H9 (cell line): ENCODE measurements around the gene EPN3. TPM values are rescaled to one million over a fixed set of nuclear protein-coding genes. Genes with fewer than 3 reads are reported as not detected.

Source experiments
- DNase-seq: peaks from one replicate; pipeline ENCODE4 v3.0.0-alpha.2; 2017
- H2AFZ ChIP-seq: one replicate; pipeline ENCODE4 v1.6.1; 2013; ENCODE audit warnings: mild to moderate bottlenecking, low read length, control low read depth, moderate library complexity
- H2AK5ac ChIP-seq: 2 replicates; pipeline ENCODE4 v1.6.1; 2013; ENCODE audit warnings: low read length, control low read depth, mixed read lengths; ENCODE audit not compliant: insufficient read length
- H2BK120ac ChIP-seq: one replicate; pipeline ENCODE4 v1.6.1; 2013; ENCODE audit warnings: low read depth, mild to moderate bottlenecking, low read length, control low read depth, inconsistent platforms; ENCODE audit not compliant: poor library complexity, severe bottlenecking
- H2BK12ac ChIP-seq: 2 replicates; pipeline ENCODE4 v1.6.1; 2013; ENCODE audit warnings: low read length, control low read depth, mixed read lengths, low read depth; ENCODE audit not compliant: insufficient read length
- H2BK15ac ChIP-seq: 2 replicates; pipeline ENCODE4 v1.6.1; 2013; ENCODE audit warnings: low read depth, low read length, control low read depth
- H2BK20ac ChIP-seq: one replicate; pipeline ENCODE4 v1.6.1; 2013; ENCODE audit warnings: low read depth, mild to moderate bottlenecking, low read length, control low read depth, inconsistent platforms; ENCODE audit not compliant: poor library complexity, severe bottlenecking
- H2BK5ac ChIP-seq: 2 replicates; pipeline ENCODE4 v1.6.1; 2013; ENCODE audit warnings: low read length, control low read depth, mixed read lengths; ENCODE audit not compliant: insufficient read length
- H3K14ac ChIP-seq: 2 replicates; pipeline ENCODE4 v1.6.1; 2013; ENCODE audit warnings: low read length, control low read depth; ENCODE audit not compliant: insufficient read depth
- H3K18ac ChIP-seq: 2 replicates; pipeline ENCODE4 v1.6.1; 2013; ENCODE audit warnings: low read depth, mild to moderate bottlenecking, mixed read lengths, low read length, control low read depth; ENCODE audit not compliant: insufficient read length
- H3K23ac ChIP-seq: 2 replicates; pipeline ENCODE4 v1.6.1; 2013; ENCODE audit warnings: low read length, control low read depth, mixed read lengths, low read depth; ENCODE audit not compliant: insufficient read length
- H3K23me2 ChIP-seq: 2 replicates; pipeline ENCODE4 v1.6.1; 2013; ENCODE audit warnings: low read depth, mild to moderate bottlenecking, mixed read lengths, low read length, control low read depth; ENCODE audit not compliant: insufficient read length, poor library complexity, severe bottlenecking
- H3K27ac ChIP-seq: 2 replicates; pipeline ENCODE4 v1.5.1; 2013; ENCODE audit warnings: low read length, control low read depth, mixed read lengths, low read depth; ENCODE audit not compliant: insufficient read length
- H3K27me3 ChIP-seq: 2 replicates; pipeline ENCODE4 v1.6.1; 2013; ENCODE audit warnings: low read length, control low read depth, inconsistent platforms; ENCODE audit not compliant: insufficient read depth
- H3K4ac ChIP-seq: 2 replicates; pipeline ENCODE4 v1.6.1; 2013; ENCODE audit warnings: low read depth, mild to moderate bottlenecking, control low read depth, inconsistent platforms, low read length, moderate library complexity
- H3K4me1 ChIP-seq: 2 replicates; pipeline ENCODE4 v1.6.1; 2013; ENCODE audit warnings: low read length, control low read depth, inconsistent platforms; ENCODE audit not compliant: insufficient read depth
- H3K4me2 ChIP-seq: 2 replicates; pipeline ENCODE4 v1.6.1; 2013; ENCODE audit warnings: low read length, control low read depth, mixed read lengths; ENCODE audit not compliant: insufficient read length, insufficient read depth
- H3K56ac ChIP-seq: 2 replicates; pipeline ENCODE4 v1.6.1; 2013; ENCODE audit warnings: low read depth, mild to moderate bottlenecking, mixed read lengths, low read length, control low read depth; ENCODE audit not compliant: insufficient read length
- H3K79me1 ChIP-seq: 2 replicates; pipeline ENCODE4 v1.6.1; 2013; ENCODE audit warnings: low read depth, mild to moderate bottlenecking, moderate library complexity, low read length, control low read depth, inconsistent platforms; ENCODE audit not compliant: insufficient read depth, poor library complexity, severe bottlenecking
- H3K79me2 ChIP-seq: 2 replicates; pipeline ENCODE4 v1.6.1; 2013; ENCODE audit warnings: low read length, control low read depth, inconsistent platforms; ENCODE audit not compliant: insufficient read depth
- H3K9ac ChIP-seq: 2 replicates; pipeline ENCODE4 v1.6.1; 2013; ENCODE audit warnings: low read length, control low read depth, mixed read lengths; ENCODE audit not compliant: insufficient read length; ENCODE audit errors: extremely low read depth
- H3K9me3 ChIP-seq: one replicate; pipeline ENCODE4 v1.6.1; 2013; ENCODE audit warnings: low read depth, low read length, inconsistent platforms; ENCODE audit not compliant: control insufficient read depth
- H3T11ph ChIP-seq: one replicate; pipeline ENCODE4 v1.6.1; 2013; ENCODE audit warnings: mild to moderate bottlenecking, low read length, control low read depth, inconsistent platforms
- H4K20me1 ChIP-seq: one replicate; pipeline ENCODE4 v1.6.1; 2013; ENCODE audit not compliant: control insufficient read depth, insufficient read length, insufficient read depth
- H4K5ac ChIP-seq: 2 replicates; pipeline ENCODE4 v1.6.1; 2013; ENCODE audit warnings: low read depth, mild to moderate bottlenecking, mixed read lengths, low read length, control low read depth; ENCODE audit not compliant: insufficient read length
- H4K8ac ChIP-seq: replicated peaks from 2 replicates; pipeline ENCODE4 v1.6.1; 2013; ENCODE audit warnings: low read length, control low read depth, mixed read lengths, low read depth; ENCODE audit not compliant: insufficient read length
- H4K91ac ChIP-seq: 2 replicates; pipeline ENCODE4 v1.6.1; 2013; ENCODE audit warnings: low read depth, mild to moderate bottlenecking, moderate library complexity, mixed read lengths, low read length, control low read depth; ENCODE audit not compliant: insufficient read length
- H3K27ac Mint-ChIP-seq, 3 experiments: 2 replicates in 2 of 3; 3 replicates in 1 of 3; pipeline ENCODE4 v1.8.0; 2020 to 2021; ENCODE audit warnings: mixed read lengths in 3 of 3, mild to moderate bottlenecking in 1 of 3, moderate library complexity in 1 of 3
- H3K27me3 Mint-ChIP-seq: 2 replicates; pipeline ENCODE4 v1.8.0; 2021; ENCODE audit warnings: low read depth, mild to moderate bottlenecking, moderate library complexity, mixed read lengths
- H3K36me3 Mint-ChIP-seq, 3 experiments: 2 replicates in 2 of 3; 3 replicates in 1 of 3; pipeline ENCODE4 v1.8.0; 2020 to 2021; ENCODE audit warnings: low read depth in 3 of 3, mixed read lengths in 3 of 3; ENCODE audit not compliant: insufficient read depth in 1 of 3
- H3K4me1 Mint-ChIP-seq, 2 experiments: 2 replicates each; pipeline ENCODE4 v1.8.0; 2020; ENCODE audit warnings: mixed read lengths in 2 of 2
- H3K4me3 Mint-ChIP-seq, 2 experiments: 2 replicates in 1 of 2; 3 replicates in 1 of 2; pipeline ENCODE4 v1.8.0; 2020 to 2021; ENCODE audit warnings: mild to moderate bottlenecking in 2 of 2, mixed read lengths in 2 of 2, moderate library complexity in 1 of 2
- H3K9me3 Mint-ChIP-seq, 2 experiments: 2 replicates in 1 of 2; 3 replicates in 1 of 2; pipeline ENCODE4 v1.8.0; 2020; ENCODE audit warnings: mild to moderate bottlenecking in 2 of 2, mixed read lengths in 2 of 2, moderate library complexity in 1 of 2
- WGBS: extraction: QIAGEN DNeasy Blood & Tissue Kit; methylation state at CpG from one replicate; pipeline ENCODE4 v1.1.7; 2013; ENCODE audit warnings: missing lambda C conversion rate, low lambda C conversion rate, mixed read lengths; ENCODE audit not compliant: insufficient read length; ENCODE audit errors: extremely low coverage; 5-methylcytosine and 5-hydroxymethylcytosine counted together
- total RNA-seq: library from RNA; stranded (reverse); gene quantifications from 2 replicates; pipeline ENCODE4 v1.2.1, GENCODE V29; 2021
- TF ChIP-seq, protein P1 (sequence below): fragments of 200-600 bp; sonication (generic); conservative IDR thresholded peaks from 3 replicates; pipeline ENCODE4 v1.8.0; 2021; ENCODE audit warnings: antibody characterized with exemption, mild to moderate bottlenecking

Gene EPN3
- total RNA-seq, 1 experiment from 2014 or later: 1.9 TPM

- peaks cover 32 to 56% of the 10 kb centered on the region in 2 experiments for H3K4me1 Mint-ChIP-seq
- WGBS: no CpG with 5 or more reads among the region's 12 CpGs
- H3K23me2 ChIP-seq: no peaks in the 10 kb centered on the region
- H4K20me1 ChIP-seq: peaks cover 2% of the 10 kb centered on the region
- no peak overlapping the region; a peak in 1 of 7 replicates for H3K27ac Mint-ChIP-seq
- no peaks in the 10 kb centered on the region for H3K79me1 ChIP-seq
- H3K27ac ChIP-seq: no peak overlapping the region
- H4K5ac ChIP-seq: no peak overlapping the region
- no peaks in the 10 kb centered on the region; the same call in 1 of the 2 replicates for H3K27me3 ChIP-seq
- H4K8ac ChIP-seq: no peak overlapping the region
- H3K9ac ChIP-seq: no peak overlapping the region
- H3K9me3 ChIP-seq: no peaks in the 10 kb centered on the region
- peaks cover 21% of the 10 kb centered on the region for H3K27me3 Mint-ChIP-seq
- no peaks in the 10 kb centered on the region for H3K9me3 Mint-ChIP-seq
- no peak overlapping the region for H2BK15ac ChIP-seq
- H2BK120ac ChIP-seq: no peak overlapping the region
- no peak overlapping the region for H2BK12ac ChIP-seq
- H2BK5ac ChIP-seq: no peak overlapping the region
- H2BK20ac ChIP-seq: no peak overlapping the region
- no peaks in the 10 kb centered on the region for H3K79me2 ChIP-seq
- H3K4me3 Mint-ChIP-seq: no peak overlapping the region
- no peak overlapping the region for H3K4ac ChIP-seq
- H3K56ac ChIP-seq: no peak overlapping the region
- no peak overlapping the region for H3K23ac ChIP-seq
- H3K14ac ChIP-seq: no peak overlapping the region; the same call in 1 of the 2 replicates
- H3K4me2 ChIP-seq: no peak overlapping the region
- H3K18ac ChIP-seq: no peak overlapping the region
- no peak overlapping the region for H2AFZ ChIP-seq
- no peak for DNase-seq
- TF ChIP-seq, protein P1, sequence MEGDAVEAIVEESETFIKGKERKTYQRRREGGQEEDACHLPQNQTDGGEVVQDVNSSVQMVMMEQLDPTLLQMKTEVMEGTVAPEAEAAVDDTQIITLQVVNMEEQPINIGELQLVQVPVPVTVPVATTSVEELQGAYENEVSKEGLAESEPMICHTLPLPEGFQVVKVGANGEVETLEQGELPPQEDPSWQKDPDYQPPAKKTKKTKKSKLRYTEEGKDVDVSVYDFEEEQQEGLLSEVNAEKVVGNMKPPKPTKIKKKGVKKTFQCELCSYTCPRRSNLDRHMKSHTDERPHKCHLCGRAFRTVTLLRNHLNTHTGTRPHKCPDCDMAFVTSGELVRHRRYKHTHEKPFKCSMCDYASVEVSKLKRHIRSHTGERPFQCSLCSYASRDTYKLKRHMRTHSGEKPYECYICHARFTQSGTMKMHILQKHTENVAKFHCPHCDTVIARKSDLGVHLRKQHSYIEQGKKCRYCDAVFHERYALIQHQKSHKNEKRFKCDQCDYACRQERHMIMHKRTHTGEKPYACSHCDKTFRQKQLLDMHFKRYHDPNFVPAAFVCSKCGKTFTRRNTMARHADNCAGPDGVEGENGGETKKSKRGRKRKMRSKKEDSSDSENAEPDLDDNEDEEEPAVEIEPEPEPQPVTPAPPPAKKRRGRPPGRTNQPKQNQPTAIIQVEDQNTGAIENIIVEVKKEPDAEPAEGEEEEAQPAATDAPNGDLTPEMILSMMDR: no peak
- H3K36me3 Mint-ChIP-seq: peaks cover 0 to 4% (median 0%) of the 10 kb centered on the region in 3 experiments; a peak in 4 of 7 replicates
- H3T11ph ChIP-seq: no peak overlapping the region
- no peak overlapping the region for H2AK5ac ChIP-seq
- no peaks in the 10 kb centered on the region; the same call in 1 of the 2 replicates for H3K4me1 ChIP-seq
- H4K91ac ChIP-seq: no peak overlapping the region
These were observed 48.8 kb downstream of the EPN3 start for GRCh38 chr17:50581316-50581715.
